GM18508 (cell line): ENCODE measurements around the gene LGALS12.

ENCODE experiments used
- ATAC-seq: cut with Tn5 transposase; IDR thresholded peaks from one replicate; pipeline ENCODE4 v1.9.1; 2021; ENCODE audit warnings: moderate number of reproducible peaks; ENCODE audit not compliant: insufficient read depth, unreplicated experiment

Gene LGALS12

DNA sequence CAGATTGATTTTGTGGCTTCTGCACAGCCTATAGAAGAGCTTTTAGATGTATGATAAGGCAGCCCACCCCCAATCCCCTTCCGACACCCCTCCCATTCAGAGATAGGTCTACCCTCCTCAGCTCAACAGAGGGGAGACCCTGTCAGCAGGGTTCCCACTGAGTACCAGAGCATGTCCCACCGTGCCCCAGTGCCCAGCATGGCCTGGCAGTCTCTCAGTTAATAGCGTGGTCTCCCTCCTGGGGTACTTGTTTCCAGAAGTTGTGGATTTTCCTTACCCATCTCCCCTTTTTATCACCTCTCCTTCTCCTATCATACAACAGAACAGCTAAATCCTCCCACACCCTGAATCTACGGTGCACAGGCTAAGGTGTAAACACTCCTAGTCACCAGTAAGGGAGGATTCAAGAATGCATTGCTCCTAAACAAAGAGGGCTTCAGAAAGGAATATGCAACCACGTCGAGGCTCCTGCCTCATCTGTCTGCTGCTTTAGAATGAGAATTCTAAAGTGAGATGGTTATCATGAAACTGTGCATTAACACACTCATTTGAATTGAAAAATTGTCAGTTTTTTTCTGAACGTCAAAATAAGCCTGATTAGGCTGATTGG, 50.6 kb downstream of the LGALS12 start:
- no peak for ATAC-seq

GRCh38 chr11:63557570-63557969, 51.7 kb downstream of the LGALS12 start:
- no peak for ATAC-seq

DNA sequence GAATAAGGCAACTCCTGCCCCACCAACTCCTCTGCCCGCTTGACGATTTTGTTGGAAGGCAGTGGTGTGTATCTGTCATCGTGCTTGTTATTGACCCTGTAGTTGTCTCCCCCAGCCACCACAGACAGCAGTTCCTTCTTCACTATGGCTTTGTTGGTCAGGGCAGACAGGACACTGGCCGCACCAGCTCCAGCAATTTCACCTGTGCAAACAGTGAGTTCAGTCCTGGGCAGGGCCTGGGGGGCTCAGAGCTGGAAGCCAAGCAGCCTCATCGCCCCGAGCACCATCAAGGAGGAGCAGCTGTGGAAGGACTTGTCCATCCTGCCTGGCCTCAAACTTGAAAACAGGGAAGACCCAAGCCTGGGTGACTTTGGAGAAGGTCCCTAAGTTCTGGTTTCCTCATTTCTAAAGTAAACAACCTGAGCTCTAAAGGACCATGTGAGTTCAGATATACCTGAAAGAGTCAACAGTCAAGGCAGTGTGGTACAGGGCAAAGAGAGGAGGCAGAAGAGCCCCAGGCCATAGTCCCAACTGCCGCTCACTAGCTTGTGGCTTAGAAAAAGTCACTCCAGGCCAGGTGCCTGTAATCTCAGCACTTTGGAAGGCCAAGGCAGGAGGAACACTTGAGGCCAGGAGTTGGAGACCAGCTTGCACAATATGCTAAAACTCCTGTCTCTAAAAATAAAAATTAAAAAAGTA, 52.7 kb downstream of the LGALS12 start:
- ATAC-seq: no peak

DNA sequence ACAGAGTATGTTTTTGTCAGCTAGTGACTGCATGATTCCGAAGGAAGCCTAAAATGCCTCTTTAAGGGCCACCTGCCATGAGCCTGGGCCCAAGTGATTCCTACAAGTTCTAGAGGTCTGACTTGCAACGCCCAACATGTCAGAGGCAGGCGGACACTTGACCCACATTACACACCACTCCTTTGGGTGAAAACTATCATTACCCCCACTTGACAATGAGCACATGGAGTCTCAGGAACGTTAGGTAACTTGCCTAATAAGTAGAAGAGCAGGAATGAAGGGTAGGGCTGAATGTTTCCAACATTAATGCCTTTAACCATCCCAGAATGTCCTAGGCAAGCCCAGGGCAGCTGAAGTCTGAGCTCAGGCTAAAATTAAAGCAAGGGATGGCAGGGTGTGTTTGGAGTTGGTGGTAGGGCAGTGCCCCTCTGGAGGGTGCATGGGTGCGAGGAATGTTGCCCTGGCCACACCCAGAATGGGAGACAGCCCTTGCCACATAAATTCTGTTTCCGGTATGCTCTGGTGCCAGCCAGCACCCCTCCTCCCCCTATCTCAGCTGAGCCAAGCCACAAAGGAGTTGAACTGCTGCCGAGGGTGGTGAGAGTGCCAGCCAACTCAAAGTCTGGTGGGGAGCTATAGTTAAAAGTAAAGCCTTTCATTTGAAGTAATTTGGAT, 54.8 kb downstream of the LGALS12 start:
- no peak for ATAC-seq

DNA sequence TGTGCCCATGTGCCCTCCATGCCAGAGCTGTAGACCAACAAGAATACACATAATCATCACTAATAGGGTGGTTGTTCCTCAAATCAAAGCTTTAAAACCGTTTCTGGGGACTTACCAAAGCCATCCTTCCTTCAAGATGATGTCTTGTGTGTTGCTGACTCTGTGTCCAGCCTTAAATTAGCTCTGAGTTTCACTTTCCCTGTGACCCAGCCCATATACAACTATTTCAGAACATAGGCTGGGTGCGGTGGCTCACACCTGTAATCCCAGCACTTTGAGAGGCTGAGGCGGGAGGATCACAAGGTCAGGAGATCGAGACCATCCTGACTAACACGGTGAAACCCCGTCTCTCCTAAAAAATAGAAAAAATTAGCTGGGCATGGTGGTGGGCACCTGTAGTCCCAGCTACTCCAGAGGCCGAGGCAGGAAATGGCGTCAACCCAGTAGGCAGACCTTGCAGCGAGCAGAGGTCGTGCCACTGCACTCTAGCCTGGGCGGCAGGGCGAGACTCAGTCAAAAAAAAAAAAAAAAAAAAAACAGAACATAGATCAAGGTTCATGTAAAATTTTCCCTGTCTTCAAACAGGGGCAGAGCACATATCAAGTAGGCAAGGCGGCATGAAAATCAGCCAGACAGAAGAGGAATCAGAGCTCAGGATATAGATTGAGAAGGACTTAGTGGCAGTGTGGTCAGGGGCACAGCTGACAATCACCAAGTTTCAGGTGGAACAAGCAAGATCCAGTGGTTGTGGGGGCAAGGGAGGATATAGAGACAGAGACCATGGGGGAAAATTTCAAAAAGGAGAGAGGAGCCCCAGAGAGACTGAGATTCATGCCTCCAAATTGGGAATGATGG, 57.5 kb downstream of the LGALS12 start, which contains the start of gene PLAAT2:
Gene PLAAT2, minus strand, starts transcription at position 179 of the 855 bp plus-strand sequence. Its CDS starts 55 bp downstream, at position 124.
- no peak for ATAC-seq

- peak; percentile 35 for ATAC-seq
Observed at GRCh38 chr11:63564056-63564774, 58.3 kb downstream of the LGALS12 start.

GRCh38 chr11:63564784-63565350, 59.0 kb downstream of the LGALS12 start:
- ATAC-seq: no peak
